Measurements from ENCODE around the gene MRPL55. TPM values are rescaled to one million over a fixed set of nuclear protein-coding genes. Genes with fewer than 3 reads are reported as not detected.

MRPL55 gene
- total and polyA plus RNA-seq, 2 of the 4 experiments (the other 2 are of a cell fraction): 48.9 to 95.4 TPM

GRCh38 chr1:228096416-228097332 lies 12.4 kb downstream of the MRPL55 start:
- DNase-seq: no peak

More at GRCh38 chr1:228096416-228097332, 12.4 kb downstream of the MRPL55 start:
- H2BK15ac ChIP-seq (ENCODE audit: low read depth, low read length): no peak overlapping the region
- H2BK20ac ChIP-seq (ENCODE audit: low read depth, low read length): no peak overlapping the region
- H3K27me3 ChIP-seq (ENCODE audit: control insufficient read depth, insufficient read depth, low read length): no peaks in the 10 kb centered on the region
- peaks cover 5 to 62% of the 10 kb centered on the region in 2 experiments; a peak in 3 of 4 replicates for H3K79me1 ChIP-seq (ENCODE audit: low read depth in 1 of 2, low read length in 2 of 2)
- intact Hi-C loops (cut with micrococcal nuclease) (no loop called here), dilution Hi-C loops (cut with HindIII; ENCODE audit: low sequenced_read_pairs, unreplicated experiment) (no loop called here), in situ Hi-C loops (cut with MboI; ENCODE audit: low sequenced_read_pairs) (no loop called here)
- H4K20me1 ChIP-seq (ENCODE audit: insufficient read depth, low read length): peaks cover 100% of the 10 kb centered on the region
- no peak overlapping the region for H2BK120ac ChIP-seq (ENCODE audit: low read depth, low read length)
- H3K4ac ChIP-seq (ENCODE audit: low read depth, low read length): no peak overlapping the region
- H4K5ac ChIP-seq (ENCODE audit: low read depth, low read length): no peak overlapping the region
- H3K36me3 ChIP-seq (ENCODE audit: control insufficient read depth, insufficient read depth, low read length): peaks cover 58% of the 10 kb centered on the region
- H2AFZ ChIP-seq (replicated peaks; ENCODE audit: low read length, poor library complexity): peak overlapping the region; percentile 48
- no peak overlapping the region for H3K23ac ChIP-seq (ENCODE audit: low read depth, low read length)
- H3K4me1 ChIP-seq (ENCODE audit: control insufficient read depth, insufficient read depth, low read length): 0 out of 2 replicates have a peak, but pooled peaks cover 2% of the 10 kb centered on the region
- ChIA-PET POLR2A (ENCODE audit: unreplicated experiment) (no interaction called here), CTCF (no interaction called here)
- no peak overlapping the region for H3K18ac ChIP-seq (ENCODE audit: low read depth, low read length)
- no TSS peak for BruUV-seq (replicated peaks)
- H3K4me2 ChIP-seq (ENCODE audit: low read depth, low read length): no peak overlapping the region
- no peak overlapping the region for H2AK9ac ChIP-seq (replicated peaks; ENCODE audit: low read depth, low read length, poor library complexity)
- no peak overlapping the region for H4K8ac ChIP-seq (ENCODE audit: low read depth in 2 of 2, low read length in 2 of 2)
- no peak overlapping the region for H3K14ac ChIP-seq (replicated peaks; ENCODE audit: low read depth, low read length)
- H3K9me1 ChIP-seq (ENCODE audit: insufficient read depth, low read length): peaks cover 22% of the 10 kb centered on the region
- peaks cover 9% of the 10 kb centered on the region; the same call in 1 of the 2 replicates for H3K9me3 ChIP-seq (ENCODE audit: control insufficient read depth, insufficient read depth, low read length)
- no peak overlapping the region for H4K91ac ChIP-seq (ENCODE audit: insufficient read depth, low read depth, low read length)
- WGBS, 2 experiments (ENCODE audit: extremely low coverage in 2 of 2, insufficient read length in 1 of 2): 95% methylated on average over 4 of the region's 13 CpGs; no CpG with 5 or more reads in 1 of the 2 experiments
- no peak overlapping the region for H2BK5ac ChIP-seq (ENCODE audit: low read depth, low read length, poor library complexity, severe bottlenecking)
- no peak for TF ChIP-seq CHD1 (IDR thresholded peaks at IDR 0.05; ENCODE audit: low read depth, low read length)
- TF ChIP-seq MAFK (IDR thresholded peaks at IDR 0.05; ENCODE audit: low read depth, low read length): peak; percentile 27; the same call in 1 of the 2 replicates
- H3K27ac ChIP-seq (ENCODE audit: insufficient read depth, low read length): no peak overlapping the region
- ATAC-seq (ENCODE audit: low read depth): no peak
- no peak overlapping the region for H3K4me3 ChIP-seq (ENCODE audit: insufficient read depth, low read depth, low read length)
- no peak overlapping the region for H2AK5ac ChIP-seq (ENCODE audit: low read depth, low read length)
- H3K56ac ChIP-seq (ENCODE audit: extremely low read depth, insufficient read depth, low read length): no peak overlapping the region
- H3K9ac ChIP-seq (ENCODE audit: low read depth, low read length): no peak overlapping the region
